Type B pancreatic cell (in vitro differentiated cells): ENCODE measurements around the gene APOA4. TPM values are rescaled to one million over a fixed set of nuclear protein-coding genes. Genes with fewer than 3 reads are reported as not detected.

Experiments used
- DNase-seq: peaks from one replicate; pipeline ENCODE4 v3.0.0; 2021; ENCODE audit warnings: mixed read lengths; ENCODE audit not compliant: unreplicated experiment; ENCODE audit errors: extremely low spot score
- H3K27ac Mint-ChIP-seq: 2 replicates; pipeline ENCODE4 v1.8.0; 2021; ENCODE audit warnings: mild to moderate bottlenecking, mixed read lengths
- H3K27me3 Mint-ChIP-seq: 2 replicates; pipeline ENCODE4 v1.8.0; 2021; ENCODE audit warnings: mixed read lengths
- H3K36me3 Mint-ChIP-seq: 2 replicates; pipeline ENCODE4 v1.8.0; 2021; ENCODE audit warnings: mixed read lengths
- H3K4me1 Mint-ChIP-seq: one replicate; pipeline ENCODE4 v1.8.0; 2021; ENCODE audit warnings: mixed read lengths; ENCODE audit not compliant: unreplicated experiment
- H3K4me3 Mint-ChIP-seq: 2 replicates; pipeline ENCODE4 v1.8.0; 2021; ENCODE audit warnings: mild to moderate bottlenecking, mixed read lengths
- H3K9me3 Mint-ChIP-seq: 2 replicates; pipeline ENCODE4 v1.8.0; 2021; ENCODE audit warnings: mixed read lengths
- total RNA-seq: library from RNA; stranded (reverse); gene quantifications from 2 replicates; pipeline ENCODE4 v1.2.1, GENCODE V29; 2021; ENCODE audit warnings: low replicate concordance
- TF ChIP-seq, protein P1 (sequence below): fragments of 200-600 bp; sonication (generic); conservative IDR thresholded peaks from 2 replicates; pipeline ENCODE4 v1.5.0; 2021; ENCODE audit warnings: antibody characterized with exemption, mild to moderate bottlenecking

APOA4 gene
- total RNA-seq, 1 donor from 2014 or later = 21.7 TPM

DNA sequence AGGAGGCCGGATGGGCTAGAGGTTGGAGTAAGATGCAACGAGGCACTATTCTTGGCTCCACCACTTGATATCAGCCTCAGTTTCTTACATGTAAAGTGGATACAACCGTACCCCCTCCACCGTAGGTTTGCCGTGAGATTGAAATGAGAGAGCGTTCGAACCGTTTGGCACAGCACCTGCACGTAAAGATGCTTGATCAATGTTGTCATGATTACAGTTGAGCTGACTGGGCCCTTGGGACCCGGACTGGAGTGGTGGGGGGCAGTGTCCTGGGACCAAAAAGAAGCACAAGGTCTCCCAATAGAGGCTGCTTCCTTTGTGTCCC lies 10.3 kb upstream of the APOA4 start:
- Mint-ChIP-seq H3K4me3 (no peak overlapping the region), H3K36me3 (no peaks in the 10 kb centered on the region), H3K9me3 (no peaks in the 10 kb centered on the region), H3K27me3 (peaks cover 6% of the 10 kb centered on the region), H3K4me1 (peaks cover 6% of the 10 kb centered on the region), H3K27ac (peak overlapping the region; percentile 46)
- TF ChIP-seq, protein P1, sequence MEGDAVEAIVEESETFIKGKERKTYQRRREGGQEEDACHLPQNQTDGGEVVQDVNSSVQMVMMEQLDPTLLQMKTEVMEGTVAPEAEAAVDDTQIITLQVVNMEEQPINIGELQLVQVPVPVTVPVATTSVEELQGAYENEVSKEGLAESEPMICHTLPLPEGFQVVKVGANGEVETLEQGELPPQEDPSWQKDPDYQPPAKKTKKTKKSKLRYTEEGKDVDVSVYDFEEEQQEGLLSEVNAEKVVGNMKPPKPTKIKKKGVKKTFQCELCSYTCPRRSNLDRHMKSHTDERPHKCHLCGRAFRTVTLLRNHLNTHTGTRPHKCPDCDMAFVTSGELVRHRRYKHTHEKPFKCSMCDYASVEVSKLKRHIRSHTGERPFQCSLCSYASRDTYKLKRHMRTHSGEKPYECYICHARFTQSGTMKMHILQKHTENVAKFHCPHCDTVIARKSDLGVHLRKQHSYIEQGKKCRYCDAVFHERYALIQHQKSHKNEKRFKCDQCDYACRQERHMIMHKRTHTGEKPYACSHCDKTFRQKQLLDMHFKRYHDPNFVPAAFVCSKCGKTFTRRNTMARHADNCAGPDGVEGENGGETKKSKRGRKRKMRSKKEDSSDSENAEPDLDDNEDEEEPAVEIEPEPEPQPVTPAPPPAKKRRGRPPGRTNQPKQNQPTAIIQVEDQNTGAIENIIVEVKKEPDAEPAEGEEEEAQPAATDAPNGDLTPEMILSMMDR = no peak
- DNase-seq = no peak

DNA sequence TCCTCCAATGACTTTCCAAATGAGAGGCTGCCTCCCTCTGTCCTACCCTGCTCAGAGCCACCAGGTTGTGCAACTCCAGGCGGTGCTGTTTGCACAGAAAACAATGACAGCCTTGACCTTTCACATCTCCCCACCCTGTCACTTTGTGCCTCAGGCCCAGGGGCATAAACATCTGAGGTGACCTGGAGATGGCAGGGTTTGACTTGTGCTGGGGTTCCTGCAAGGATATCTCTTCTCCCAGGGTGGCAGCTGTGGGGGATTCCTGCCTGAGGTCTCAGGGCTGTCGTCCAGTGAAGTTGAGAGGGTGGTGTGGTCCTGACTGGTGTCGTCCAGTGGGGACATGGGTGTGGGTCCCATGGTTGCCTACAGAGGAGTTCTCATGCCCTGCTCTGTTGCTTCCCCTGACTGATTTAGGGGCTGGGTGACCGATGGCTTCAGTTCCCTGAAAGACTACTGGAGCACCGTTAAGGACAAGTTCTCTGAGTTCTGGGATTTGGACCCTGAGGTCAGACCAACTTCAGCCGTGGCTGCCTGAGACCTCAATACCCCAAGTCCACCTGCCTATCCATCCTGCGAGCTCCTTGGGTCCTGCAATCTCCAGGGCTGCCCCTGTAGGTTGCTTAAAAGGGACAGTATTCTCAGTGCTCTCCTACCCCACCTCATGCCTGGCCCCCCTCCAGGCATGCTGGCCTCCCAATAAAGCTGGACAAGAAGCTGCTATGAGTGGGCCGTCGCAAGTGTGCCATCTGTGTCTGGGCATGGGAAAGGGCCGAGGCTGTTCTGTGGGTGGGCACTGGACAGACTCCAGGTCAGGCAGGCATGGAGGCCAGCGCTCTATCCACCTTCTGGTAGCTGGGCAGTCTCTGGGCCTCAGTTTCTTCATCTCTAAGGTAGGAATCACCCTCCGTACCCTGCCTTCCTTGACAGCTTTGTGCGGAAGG lies 9.5 kb upstream of the APOA4 start:
- Mint-ChIP-seq H3K4me1 (peaks cover 11% of the 10 kb centered on the region), H3K36me3 (no peaks in the 10 kb centered on the region), H3K27me3 (peaks cover 6% of the 10 kb centered on the region), H3K9me3 (no peaks in the 10 kb centered on the region), H3K27ac (peak overlapping the region; percentile 46), H3K4me3 (peak overlapping the region; percentile 14)
- DNase-seq = no peak
- TF ChIP-seq, protein P1 = no peak

DNA sequence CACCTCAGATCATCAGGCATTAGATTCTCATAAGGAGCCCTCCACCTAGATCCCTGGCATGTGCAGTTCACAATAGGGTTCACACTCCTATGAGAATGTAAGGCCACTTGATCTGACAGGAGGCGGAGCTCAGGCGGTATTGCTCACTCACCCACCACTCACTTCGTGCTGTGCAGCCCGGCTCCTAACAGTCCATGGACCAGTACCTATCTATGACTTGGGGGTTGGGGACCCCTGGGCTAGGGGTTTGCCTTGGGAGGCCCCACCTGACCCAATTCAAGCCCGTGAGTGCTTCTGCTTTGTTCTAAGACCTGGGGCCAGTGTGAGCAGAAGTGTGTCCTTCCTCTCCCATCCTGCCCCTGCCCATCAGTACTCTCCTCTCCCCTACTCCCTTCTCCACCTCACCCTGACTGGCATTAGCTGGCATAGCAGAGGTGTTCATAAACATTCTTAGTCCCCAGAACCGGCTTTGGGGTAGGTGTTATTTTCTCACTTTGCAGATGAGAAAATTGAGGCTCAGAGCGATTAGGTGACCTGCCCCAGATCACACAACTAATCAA lies 8.8 kb upstream of the APOA4 start:
- peaks cover 6% of the 10 kb centered on the region for H3K27me3 Mint-ChIP-seq
- peak overlapping the region; percentile 14 for H3K4me3 Mint-ChIP-seq
- no peaks in the 10 kb centered on the region for H3K36me3 Mint-ChIP-seq
- no peaks in the 10 kb centered on the region for H3K9me3 Mint-ChIP-seq
- TF ChIP-seq, protein P1 = no peak
- H3K4me1 Mint-ChIP-seq = peaks cover 11% of the 10 kb centered on the region
- DNase-seq = no peak
- H3K27ac Mint-ChIP-seq = no peak overlapping the region

DNA sequence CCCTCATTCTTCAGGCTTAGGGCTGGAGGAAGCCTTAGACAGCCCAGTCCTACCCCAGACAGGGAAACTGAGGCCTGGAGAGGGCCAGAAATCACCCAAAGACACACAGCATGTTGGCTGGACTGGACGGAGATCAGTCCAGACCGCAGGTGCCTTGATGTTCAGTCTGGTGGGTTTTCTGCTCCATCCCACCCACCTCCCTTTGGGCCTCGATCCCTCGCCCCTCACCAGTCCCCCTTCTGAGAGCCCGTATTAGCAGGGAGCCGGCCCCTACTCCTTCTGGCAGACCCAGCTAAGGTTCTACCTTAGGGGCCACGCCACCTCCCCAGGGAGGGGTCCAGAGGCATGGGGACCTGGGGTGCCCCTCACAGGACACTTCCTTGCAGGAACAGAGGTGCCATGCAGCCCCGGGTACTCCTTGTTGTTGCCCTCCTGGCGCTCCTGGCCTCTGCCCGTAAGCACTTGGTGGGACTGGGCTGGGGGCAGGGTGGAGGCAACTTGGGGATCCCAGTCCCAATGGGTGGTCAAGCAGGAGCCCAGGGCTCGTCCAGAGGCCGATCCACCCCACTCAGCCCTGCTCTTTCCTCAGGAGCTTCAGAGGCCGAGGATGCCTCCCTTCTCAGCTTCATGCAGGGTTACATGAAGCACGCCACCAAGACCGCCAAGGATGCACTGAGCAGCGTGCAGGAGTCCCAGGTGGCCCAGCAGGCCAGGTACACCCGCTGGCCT lies 7.2 kb upstream of the APOA4 start:
- no peaks in the 10 kb centered on the region for H3K9me3 Mint-ChIP-seq
- H3K27me3 Mint-ChIP-seq = peaks cover 6% of the 10 kb centered on the region
- peaks cover 12% of the 10 kb centered on the region for H3K4me1 Mint-ChIP-seq
- H3K36me3 Mint-ChIP-seq = no peaks in the 10 kb centered on the region
- no peak overlapping the region for H3K27ac Mint-ChIP-seq
- TF ChIP-seq, protein P1 = no peak
- no peak for DNase-seq
- no peak overlapping the region for H3K4me3 Mint-ChIP-seq

DNA sequence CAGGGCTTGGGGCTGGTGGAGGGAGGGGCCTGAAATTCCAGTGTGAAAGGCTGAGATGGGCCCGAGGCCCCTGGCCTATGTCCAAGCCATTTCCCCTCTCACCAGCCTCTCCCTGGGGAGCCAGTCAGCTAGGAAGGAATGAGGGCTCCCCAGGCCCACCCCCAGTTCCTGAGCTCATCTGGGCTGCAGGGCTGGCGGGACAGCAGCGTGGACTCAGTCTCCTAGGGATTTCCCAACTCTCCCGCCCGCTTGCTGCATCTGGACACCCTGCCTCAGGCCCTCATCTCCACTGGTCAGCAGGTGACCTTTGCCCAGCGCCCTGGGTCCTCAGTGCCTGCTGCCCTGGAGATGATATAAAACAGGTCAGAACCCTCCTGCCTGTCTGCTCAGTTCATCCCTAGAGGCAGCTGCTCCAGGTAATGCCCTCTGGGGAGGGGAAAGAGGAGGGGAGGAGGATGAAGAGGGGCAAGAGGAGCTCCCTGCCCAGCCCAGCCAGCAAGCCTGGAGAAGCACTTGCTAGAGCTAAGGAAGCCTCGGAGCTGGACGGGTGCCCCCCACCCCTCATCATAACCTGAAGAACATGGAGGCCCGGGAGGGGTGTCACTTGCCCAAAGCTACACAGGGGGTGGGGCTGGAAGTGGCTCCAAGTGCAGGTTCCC lies 6.5 kb upstream of the APOA4 start, which contains the start of gene APOC3:
Gene APOC3 (plus strand): TSS at position 383 of the 659 bp plus-strand sequence. CDS start 676 bp downstream, outside the sequence.
- peaks cover 3% of the 10 kb centered on the region for H3K27me3 Mint-ChIP-seq
- TF ChIP-seq, protein P1 = no peak
- H3K4me3 Mint-ChIP-seq = no peak within 1 kb of the TSS
- H3K9me3 Mint-ChIP-seq = no peaks in the 10 kb centered on the region
- H3K27ac Mint-ChIP-seq = no peak within 1 kb of the TSS
- H3K4me1 Mint-ChIP-seq = peaks cover 12% of the 10 kb centered on the region
- no peak for DNase-seq
- H3K36me3 Mint-ChIP-seq = no peaks in the 10 kb centered on the region
